OCI-LY7 (cell line): ENCODE measurements around the gene TGM1. TPM values are rescaled to one million over a fixed set of nuclear protein-coding genes. Genes with fewer than 3 reads are reported as not detected.

Source experiments
- BruUV-seq: library from RNA; stranded (reverse); fragments of 400-500 nt; replicated peaks from 2 replicates; lab custom pipeline; 2021; lab: Mats Ljungman, UMichigan
- CTCF ChIA-PET: fragments of 300-600 bp; sonication (Branson Sonifier 250); formaldehyde crosslinking; loops from one replicate; lab custom pipeline; 2022; ENCODE audit warnings: antibody characterized with exemption; ENCODE audit not compliant: unreplicated experiment; lab: Charles Lee
- POLR2A ChIA-PET: fragments of 300-600 bp; sonication (Branson Sonifier 250); formaldehyde crosslinking; loops from one replicate; lab custom pipeline; 2022; ENCODE audit warnings: antibody characterized with exemption; lab: Charles Lee
- DNase-seq: peaks from one replicate; pipeline ENCODE4 v3.0.0-alpha.2; 2015; ENCODE audit warnings: low spot score
- H2AFZ ChIP-seq: fragments of 200-600 bp; sonication (generic), shearing (Covaris generic); 2 replicates; pipeline ENCODE4 v1.6.1; 2014; ENCODE audit warnings: mild to moderate bottlenecking, antibody characterized with exemption, low read length, moderate library complexity
- H3K27ac ChIP-seq: fragments of 200-600 bp; sonication (generic); 2 replicates; pipeline ENCODE4 v1.5.1; 2014; ENCODE audit warnings: mixed run types, low read depth, mild to moderate bottlenecking, moderate library complexity, low read length, inconsistent platforms; ENCODE audit not compliant: poor library complexity, severe bottlenecking
- H3K36me3 ChIP-seq: fragments of 200-600 bp; sonication (generic); 2 replicates; pipeline ENCODE4 v1.6.1; 2014; ENCODE audit warnings: mild to moderate bottlenecking, antibody characterized with exemption, low read length, moderate library complexity, mixed read lengths; ENCODE audit not compliant: insufficient read depth
- H3K4me1 ChIP-seq: fragments of 200-600 bp; sonication (generic); 2 replicates; pipeline ENCODE4 v1.5.1; 2014; ENCODE audit warnings: mild to moderate bottlenecking, low read length; ENCODE audit not compliant: insufficient read depth, poor library complexity, severe bottlenecking
- H3K4me2 ChIP-seq: fragments of 200-600 bp; sonication (generic); 2 replicates; pipeline ENCODE4 v1.6.1; 2014; ENCODE audit warnings: mild to moderate bottlenecking, low read length
- H3K4me3 ChIP-seq: fragments of 200-600 bp; sonication (generic); 2 replicates; pipeline ENCODE4 v1.5.1; 2014; ENCODE audit warnings: mild to moderate bottlenecking, low read depth, low read length; ENCODE audit not compliant: poor library complexity, severe bottlenecking
- H3K79me2 ChIP-seq: fragments of 200-600 bp; sonication (generic); 2 replicates; pipeline ENCODE4 v1.6.1; 2016; ENCODE audit warnings: low read depth, mild to moderate bottlenecking, low read length, moderate library complexity, mixed read lengths; ENCODE audit not compliant: insufficient read depth
- H3K9me2 ChIP-seq: fragments of 200-600 bp; sonication (generic); 2 replicates; pipeline ENCODE4 v1.6.1; 2016; ENCODE audit warnings: mild to moderate bottlenecking, low read length, mixed read lengths; ENCODE audit not compliant: insufficient read depth
- H3K9me3 ChIP-seq: fragments of 200-600 bp; sonication (generic); 2 replicates; pipeline ENCODE4 v1.6.1; 2014; ENCODE audit warnings: mild to moderate bottlenecking, mixed run types, low read length, mixed read lengths
- H4K20me1 ChIP-seq: fragments of 200-600 bp; sonication (generic); 2 replicates; pipeline ENCODE4 v1.6.1; 2014; ENCODE audit warnings: mild to moderate bottlenecking, antibody characterized with exemption, low read length, moderate library complexity, mixed read lengths; ENCODE audit not compliant: insufficient read depth
- EZH2phosphoT487 ChIP-seq: fragments of 200-600 bp; sonication (generic); IDR thresholded peaks from 2 replicates; pipeline ENCODE4 v1.6.1; 2018; ENCODE audit warnings: low read depth, borderline replicate concordance, mild to moderate bottlenecking, mixed run types, antibody characterized with exemption, low read length, moderate library complexity, mixed read lengths
- intact Hi-C: fragments of 100-400 bp; cut with micrococcal nuclease; formaldehyde crosslinking; loops from one replicate; pipeline ENCODE4 v1.10.0; 2022; ENCODE audit not compliant: unreplicated experiment
- total RNA-seq, 2 experiments: library from RNA; depleted of rRNA in 1 of 2; stranded (reverse); fragments of >200 nt in 1 of 2; shearing (Covaris generic) in 1 of 2; gene quantifications; 2 replicates each; pipeline ENCODE4 v1.2.3, GENCODE V29; 2014 to 2022
- TF ChIP-seq, protein P1 (sequence below): fragments of 200-600 bp; sonication (generic); conservative IDR thresholded peaks from 2 replicates; pipeline ENCODE4 v1.5.1; 2014; ENCODE audit warnings: mild to moderate bottlenecking, antibody characterized with exemption, low read length, moderate library complexity, mixed read lengths

The TGM1 gene
- total RNA-seq, 2 experiments from 2014 or later: 5.2 to 5.4 TPM

DNA sequence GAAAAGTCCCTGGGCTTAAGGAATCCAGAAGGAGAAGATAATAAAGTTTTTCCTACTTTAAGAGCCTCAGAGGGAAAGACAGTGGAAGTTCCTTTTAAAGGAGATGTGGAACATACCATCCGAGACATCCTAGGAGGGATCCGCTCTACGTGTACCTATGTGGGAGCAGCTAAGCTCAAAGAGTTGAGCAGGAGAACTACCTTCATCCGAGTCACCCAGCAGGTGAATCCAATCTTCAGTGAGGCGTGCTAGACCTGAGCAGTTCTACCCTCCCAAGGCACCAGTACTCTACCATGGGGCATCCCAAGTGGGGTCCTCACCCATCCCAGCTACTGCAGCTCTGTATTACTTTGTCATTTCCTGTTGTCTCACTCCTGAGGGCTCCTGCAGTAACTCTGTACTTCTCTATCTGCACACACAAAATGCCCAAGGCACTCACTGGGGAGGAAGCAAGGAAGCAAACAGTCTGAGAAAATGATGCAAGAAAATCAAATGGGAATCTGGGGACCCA, 24.4 kb downstream of the TGM1 start:
- TF ChIP-seq, protein P1, sequence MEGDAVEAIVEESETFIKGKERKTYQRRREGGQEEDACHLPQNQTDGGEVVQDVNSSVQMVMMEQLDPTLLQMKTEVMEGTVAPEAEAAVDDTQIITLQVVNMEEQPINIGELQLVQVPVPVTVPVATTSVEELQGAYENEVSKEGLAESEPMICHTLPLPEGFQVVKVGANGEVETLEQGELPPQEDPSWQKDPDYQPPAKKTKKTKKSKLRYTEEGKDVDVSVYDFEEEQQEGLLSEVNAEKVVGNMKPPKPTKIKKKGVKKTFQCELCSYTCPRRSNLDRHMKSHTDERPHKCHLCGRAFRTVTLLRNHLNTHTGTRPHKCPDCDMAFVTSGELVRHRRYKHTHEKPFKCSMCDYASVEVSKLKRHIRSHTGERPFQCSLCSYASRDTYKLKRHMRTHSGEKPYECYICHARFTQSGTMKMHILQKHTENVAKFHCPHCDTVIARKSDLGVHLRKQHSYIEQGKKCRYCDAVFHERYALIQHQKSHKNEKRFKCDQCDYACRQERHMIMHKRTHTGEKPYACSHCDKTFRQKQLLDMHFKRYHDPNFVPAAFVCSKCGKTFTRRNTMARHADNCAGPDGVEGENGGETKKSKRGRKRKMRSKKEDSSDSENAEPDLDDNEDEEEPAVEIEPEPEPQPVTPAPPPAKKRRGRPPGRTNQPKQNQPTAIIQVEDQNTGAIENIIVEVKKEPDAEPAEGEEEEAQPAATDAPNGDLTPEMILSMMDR: no peak
- no peak for TF ChIP-seq EZH2phosphoT487
- CTCF ChIA-PET: no interaction called here
- Histone ChIP-seq H3K79me2 (peaks cover 26% of the 10 kb centered on the region; the same call in 1 of the 2 replicates), H4K20me1 (no peaks in the 10 kb centered on the region), H3K9me2 (no peaks in the 10 kb centered on the region), H2AFZ (no peak overlapping the region), H3K36me3 (peaks cover 73% of the 10 kb centered on the region), H3K27ac (no peak overlapping the region), H3K4me2 (0 out of 2 replicates have a peak overlapping the region, but pooled peaks have one; percentile 6), H3K4me3 (no peak overlapping the region), H3K9me3 (no peaks in the 10 kb centered on the region), H3K4me1 (peaks cover 38% of the 10 kb centered on the region)
- no TSS peak for BruUV-seq
- intact Hi-C loops: no loop called here
- DNase-seq: no peak
- POLR2A ChIA-PET: interaction anchor here (0.6 to 1.9 kb wide), 2 partner anchors 23 to 42 kb away, joined by 3 to 5 read pairs; partner anchors contain the start of gene MDP1

DNA sequence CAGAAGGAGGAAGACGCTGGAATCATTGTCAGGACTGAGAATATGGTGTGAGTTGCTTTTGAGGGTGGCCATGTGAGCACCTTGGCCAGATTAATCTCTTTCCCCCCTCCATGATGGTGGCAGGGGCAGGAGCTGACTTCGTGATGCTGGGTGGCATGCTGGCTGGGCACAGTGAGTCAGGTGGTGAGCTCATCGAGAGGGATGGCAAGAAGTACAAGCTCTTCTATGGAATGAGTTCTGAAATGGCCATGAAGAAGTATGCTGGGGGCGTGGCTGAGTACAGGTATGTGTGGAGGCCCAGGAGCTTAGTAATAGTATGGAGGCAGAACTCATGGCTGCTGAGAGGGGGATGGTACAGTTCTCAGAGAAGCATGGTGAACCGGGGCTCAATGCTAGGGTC, 24.9 kb downstream of the TGM1 start:
- peaks cover 38% of the 10 kb centered on the region for H3K4me1 ChIP-seq
- peaks cover 30% of the 10 kb centered on the region; the same call in 1 of the 2 replicates for H3K79me2 ChIP-seq
- H3K27ac ChIP-seq: no peak overlapping the region
- CTCF ChIA-PET: no interaction called here
- H3K9me3 ChIP-seq: no peaks in the 10 kb centered on the region
- no peak overlapping the region for H3K4me2 ChIP-seq
- H3K9me2 ChIP-seq: no peaks in the 10 kb centered on the region
- BruUV-seq: no TSS peak
- H3K4me3 ChIP-seq: no peak overlapping the region
- intact Hi-C loops: no loop called here
- H4K20me1 ChIP-seq: no peaks in the 10 kb centered on the region
- peaks cover 73% of the 10 kb centered on the region for H3K36me3 ChIP-seq
- POLR2A ChIA-PET: interaction anchor here (1.9 kb wide), 1 partner anchor 42 kb away, joined by 5 read pairs; no protein-coding TSS in a partner anchor
- no peak overlapping the region for H2AFZ ChIP-seq
- DNase-seq: no peak
- TF ChIP-seq, protein P1: no peak
- TF ChIP-seq EZH2phosphoT487: no peak

DNA sequence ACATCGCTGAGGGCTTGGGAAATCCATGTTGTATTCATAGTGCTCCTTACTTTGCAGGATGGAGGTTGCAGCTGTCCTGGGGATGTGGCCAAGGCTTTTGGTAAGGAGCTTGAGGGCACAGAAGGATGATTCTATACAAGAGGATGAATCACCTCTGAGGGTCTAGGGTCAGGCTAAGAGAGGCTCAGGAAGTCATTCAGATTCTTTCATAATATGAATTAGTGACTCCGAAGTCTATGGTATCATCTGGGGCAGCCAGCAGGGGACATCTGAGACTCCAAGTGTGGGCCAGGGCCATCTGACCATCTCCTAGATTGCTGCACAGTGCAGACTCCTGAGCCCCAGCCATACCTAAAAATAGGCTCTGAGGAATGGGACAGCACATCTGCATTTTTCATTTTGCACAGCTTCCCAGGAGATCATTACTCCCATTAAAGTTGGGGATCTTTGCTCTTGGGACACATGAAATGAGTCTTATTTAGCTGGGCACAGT, 25.5 kb downstream of the TGM1 start:
- no peak for DNase-seq
- intact Hi-C loops: no loop called here
- Histone ChIP-seq H4K20me1 (no peaks in the 10 kb centered on the region), H2AFZ (no peak overlapping the region), H3K4me3 (no peak overlapping the region), H3K79me2 (peaks cover 32% of the 10 kb centered on the region; the same call in 1 of the 2 replicates), H3K27ac (no peak overlapping the region), H3K36me3 (peaks cover 73% of the 10 kb centered on the region), H3K4me1 (peaks cover 38% of the 10 kb centered on the region), H3K4me2 (no peak overlapping the region), H3K9me2 (no peaks in the 10 kb centered on the region), H3K9me3 (no peaks in the 10 kb centered on the region)
- BruUV-seq: no TSS peak
- ChIA-PET CTCF (no interaction called here), POLR2A (interaction anchor here (1.9 kb wide), 1 partner anchor 41 kb away, joined by 5 read pairs; no protein-coding TSS in a partner anchor)
- TF ChIP-seq EZH2phosphoT487: no peak
- TF ChIP-seq, protein P1: no peak
